ENCODE results near the gene PPP1R14D.

The PPP1R14D gene

DNA sequence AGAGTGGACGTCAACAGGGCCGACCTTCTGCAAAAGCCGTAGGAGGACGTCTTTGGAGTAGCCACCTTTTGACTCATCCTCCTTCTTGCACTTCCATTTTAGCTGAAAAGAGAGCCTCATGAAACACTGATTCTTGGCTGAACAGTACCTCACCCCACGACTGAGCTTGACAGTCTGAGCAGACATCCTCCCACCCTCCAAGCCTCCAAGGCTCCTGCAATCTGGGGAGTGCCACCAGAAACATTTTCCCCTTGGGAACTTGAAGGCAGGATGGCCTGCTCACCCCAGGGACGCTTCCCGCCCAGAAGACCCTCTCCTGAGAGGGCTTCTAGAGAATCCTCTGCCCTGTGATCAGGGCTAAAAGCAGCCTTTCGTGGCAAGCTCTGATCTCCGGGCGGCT is 53.5 kb downstream of the PPP1R14D start:
- no peak overlapping the region for H2AFZ ChIP-seq (ENCODE audit: low read depth, low read length, severe bottlenecking)
- no peak overlapping the region for H3K4me3 ChIP-seq (ENCODE audit: insufficient read depth, low read length, poor library complexity, severe bottlenecking)
- no peaks in the 10 kb centered on the region for H3K27me3 ChIP-seq (ENCODE audit: low read length)
- H3K9me3 ChIP-seq (ENCODE audit: insufficient read depth, low read length): no peaks in the 10 kb centered on the region
- TF ChIP-seq, protein P1, sequence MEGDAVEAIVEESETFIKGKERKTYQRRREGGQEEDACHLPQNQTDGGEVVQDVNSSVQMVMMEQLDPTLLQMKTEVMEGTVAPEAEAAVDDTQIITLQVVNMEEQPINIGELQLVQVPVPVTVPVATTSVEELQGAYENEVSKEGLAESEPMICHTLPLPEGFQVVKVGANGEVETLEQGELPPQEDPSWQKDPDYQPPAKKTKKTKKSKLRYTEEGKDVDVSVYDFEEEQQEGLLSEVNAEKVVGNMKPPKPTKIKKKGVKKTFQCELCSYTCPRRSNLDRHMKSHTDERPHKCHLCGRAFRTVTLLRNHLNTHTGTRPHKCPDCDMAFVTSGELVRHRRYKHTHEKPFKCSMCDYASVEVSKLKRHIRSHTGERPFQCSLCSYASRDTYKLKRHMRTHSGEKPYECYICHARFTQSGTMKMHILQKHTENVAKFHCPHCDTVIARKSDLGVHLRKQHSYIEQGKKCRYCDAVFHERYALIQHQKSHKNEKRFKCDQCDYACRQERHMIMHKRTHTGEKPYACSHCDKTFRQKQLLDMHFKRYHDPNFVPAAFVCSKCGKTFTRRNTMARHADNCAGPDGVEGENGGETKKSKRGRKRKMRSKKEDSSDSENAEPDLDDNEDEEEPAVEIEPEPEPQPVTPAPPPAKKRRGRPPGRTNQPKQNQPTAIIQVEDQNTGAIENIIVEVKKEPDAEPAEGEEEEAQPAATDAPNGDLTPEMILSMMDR (IDR thresholded peaks at IDR 0.05; ENCODE audit: insufficient read depth, low read length, poor library complexity, severe bottlenecking): no peak
- TF ChIP-seq EZH2phosphoT487 (conservative IDR thresholded peaks at IDR 0.05; ENCODE audit: low read length): no peak
- H3K9me2 ChIP-seq (replicated peaks; ENCODE audit: insufficient read depth, low read length): no peaks in the 10 kb centered on the region
- peaks cover 2% of the 10 kb centered on the region; the same call in 1 of the 2 replicates for H3K79me2 ChIP-seq (ENCODE audit: insufficient read depth, low read length)
- no peaks in the 10 kb centered on the region for H4K20me1 ChIP-seq (ENCODE audit: low read depth, low read length)
- H3F3A ChIP-seq (ENCODE audit: insufficient read depth): peaks cover 8% of the 10 kb centered on the region
- no peak overlapping the region for H3K27ac ChIP-seq (ENCODE audit: low read depth, low read length)
- no peak overlapping the region for H3K4me2 ChIP-seq (ENCODE audit: low read depth, low read length, poor library complexity, severe bottlenecking)
- H3K36me3 ChIP-seq (ENCODE audit: low read length): no peaks in the 10 kb centered on the region
- no peak overlapping the region for H3K9ac ChIP-seq (ENCODE audit: low read length)

- Histone ChIP-seq H3K9ac (ENCODE audit: low read length) (no peak overlapping the region), H3K36me3 (ENCODE audit: low read length) (no peaks in the 10 kb centered on the region), H3K4me3 (ENCODE audit: insufficient read depth, low read length, poor library complexity, severe bottlenecking) (no peak overlapping the region), H3K27ac (ENCODE audit: low read depth, low read length) (no peak overlapping the region), H4K20me1 (ENCODE audit: low read depth, low read length) (no peaks in the 10 kb centered on the region), H3K79me2 (ENCODE audit: insufficient read depth, low read length) (no peaks in the 10 kb centered on the region), H3F3A (ENCODE audit: insufficient read depth) (peaks cover 19% of the 10 kb centered on the region), H3K27me3 (ENCODE audit: low read length) (no peaks in the 10 kb centered on the region), H2AFZ (ENCODE audit: low read depth, low read length, severe bottlenecking) (no peak overlapping the region), H3K4me2 (ENCODE audit: low read depth, low read length, poor library complexity, severe bottlenecking) (no peak overlapping the region), H3K9me3 (ENCODE audit: insufficient read depth, low read length) (no peaks in the 10 kb centered on the region), H3K9me2 (replicated peaks; ENCODE audit: insufficient read depth, low read length) (no peaks in the 10 kb centered on the region)
- TF ChIP-seq EZH2phosphoT487 (conservative IDR thresholded peaks at IDR 0.05; ENCODE audit: low read length): no peak
- TF ChIP-seq, protein P1 (IDR thresholded peaks at IDR 0.05; ENCODE audit: insufficient read depth, low read length, poor library complexity, severe bottlenecking): no peak
Observed at GRCh38 chr15:40773902-40774301, 54.6 kb downstream of the PPP1R14D start.

DNA sequence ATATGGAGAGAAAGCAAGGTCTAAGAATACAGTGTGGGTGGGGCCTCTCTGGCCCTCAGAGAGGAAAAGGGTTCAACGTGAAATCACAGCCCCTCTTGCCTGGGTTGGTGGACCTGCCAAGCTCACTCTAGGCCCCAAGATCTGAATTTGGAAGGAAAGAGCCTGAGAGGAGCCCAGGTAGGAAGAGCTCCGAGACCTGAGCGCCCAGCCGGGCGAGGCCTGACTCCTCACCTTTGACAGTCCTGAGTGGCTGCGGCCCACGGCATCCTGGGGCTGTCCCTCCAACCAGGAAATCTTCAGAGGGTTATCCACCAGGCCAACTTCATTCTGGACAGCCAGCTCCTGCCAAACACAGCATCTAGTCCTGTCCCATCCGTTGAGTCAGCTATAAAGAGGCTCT is 55.0 kb downstream of the PPP1R14D start:
- Histone ChIP-seq H3K9me3 (ENCODE audit: insufficient read depth, low read length) (no peaks in the 10 kb centered on the region), H3K9me2 (replicated peaks; ENCODE audit: insufficient read depth, low read length) (no peaks in the 10 kb centered on the region), H3F3A (ENCODE audit: insufficient read depth) (peaks cover 23% of the 10 kb centered on the region), H3K9ac (ENCODE audit: low read length) (no peak overlapping the region), H4K20me1 (ENCODE audit: low read depth, low read length) (no peaks in the 10 kb centered on the region), H3K4me3 (ENCODE audit: insufficient read depth, low read length, poor library complexity, severe bottlenecking) (no peak overlapping the region), H3K36me3 (ENCODE audit: low read length) (no peaks in the 10 kb centered on the region), H3K79me2 (ENCODE audit: insufficient read depth, low read length) (no peaks in the 10 kb centered on the region), H3K27ac (ENCODE audit: low read depth, low read length) (no peak overlapping the region), H3K4me2 (ENCODE audit: low read depth, low read length, poor library complexity, severe bottlenecking) (no peak overlapping the region), H3K27me3 (ENCODE audit: low read length) (no peaks in the 10 kb centered on the region), H2AFZ (ENCODE audit: low read depth, low read length, severe bottlenecking) (no peak overlapping the region)
- no peak for TF ChIP-seq EZH2phosphoT487 (conservative IDR thresholded peaks at IDR 0.05; ENCODE audit: low read length)
- TF ChIP-seq, protein P1 (IDR thresholded peaks at IDR 0.05; ENCODE audit: insufficient read depth, low read length, poor library complexity, severe bottlenecking): no peak

All from SU-DHL-6 (cell line).